K562 (cell line): Measurements from ENCODE around the gene EPHA10. TPM values are rescaled to one million over a fixed set of nuclear protein-coding genes. Genes with fewer than 3 reads are reported as not detected.

Experiments used
- COPS2 ChIP-seq: fragments of 450-650 bp; conservative IDR thresholded peaks from 2 replicates; pipeline ENCODE4 v1.6.1; 2016; ENCODE audit warnings: mild to moderate bottlenecking, moderate library complexity
- CTBP1 ChIP-seq: fragments of 450-650 bp; IDR thresholded peaks from 2 replicates; pipeline ENCODE4 v1.6.1; 2016; ENCODE audit warnings: borderline replicate concordance
- EGR1 ChIP-seq: fragments of 450-650 bp; conservative IDR thresholded peaks from 2 replicates; pipeline ENCODE4 v1.6.1; 2017; ENCODE audit warnings: mild to moderate bottlenecking
- ELF4 ChIP-seq: fragments of 450-650 bp; formaldehyde crosslinking; IDR thresholded peaks from 2 replicates; pipeline ENCODE4 v1.4.0; 2022; ENCODE audit warnings: missing genetic modification characterization
- GATA2 ChIP-seq: sonication (generic); formaldehyde crosslinking; IDR thresholded peaks from 2 replicates; pipeline ENCODE4 v1.4.0; 2020; ENCODE audit warnings: mild to moderate bottlenecking, missing genetic modification reagents
- MECOM ChIP-seq: fragments of 250-450 bp; sonication (Bioruptor Pico); IDR thresholded peaks from 2 replicates; pipeline ENCODE4 v1.8.0; 2022; ENCODE audit warnings: inconsistent platforms
- NR1H2 ChIP-seq: sonication (generic); formaldehyde crosslinking; IDR thresholded peaks from 2 replicates; pipeline ENCODE4 v1.4.0; 2020; ENCODE audit warnings: mild to moderate bottlenecking, missing genetic modification reagents
- NRF1 ChIP-seq, 2 experiments: fragments of 450-650 bp; IDR thresholded peaks in 1 of 2; conservative IDR thresholded peaks in 1 of 2; 2 replicates each; pipeline ENCODE4 v1.6.1; 2014; ENCODE audit warnings: mild to moderate bottlenecking in 2 of 2
- SMC3 ChIP-seq: conservative IDR thresholded peaks from 2 replicates; pipeline ENCODE4 v1.6.1; 2011; ENCODE audit warnings: low read depth, low read length, improper control_type of control experiment; ENCODE audit not compliant: insufficient read depth
- STAG1 ChIP-seq: sonication (generic); formaldehyde crosslinking; IDR thresholded peaks from 2 replicates; pipeline ENCODE4 v1.5.0; 2020; ENCODE audit warnings: missing genetic modification reagents, borderline replicate concordance
- YBX1 ChIP-seq: fragments of 450-650 bp; IDR thresholded peaks from 2 replicates; pipeline ENCODE4 v1.7.1; 2016; ENCODE audit warnings: mild to moderate bottlenecking
- YY1 ChIP-seq, 3 experiments: IDR thresholded peaks; 2 replicates each; pipeline ENCODE4 v1.6.1; 2011; ENCODE audit warnings: low read length in 2 of 3, mild to moderate bottlenecking in 2 of 3, moderate library complexity in 2 of 3, borderline replicate concordance in 1 of 3, control low read depth in 1 of 3, low read depth in 1 of 3; ENCODE audit not compliant: insufficient read depth in 3 of 3, insufficient replicate concordance in 2 of 3, control insufficient read depth in 1 of 3, insufficient read length in 1 of 3; ENCODE audit errors: extremely low read depth in 1 of 3
- ZNF197 ChIP-seq: fragments of 200-800 bp; sonication (Bioruptor generic); IDR thresholded peaks from 2 replicates; pipeline ENCODE4 v1.6.1; 2016; ENCODE audit warnings: low read depth, missing genetic modification characterization, missing compliant biosample characterization
- ZNF24 ChIP-seq: fragments of 450-650 bp; IDR thresholded peaks from 2 replicates; pipeline ENCODE4 v1.6.1; 2016
- polyA plus RNA-seq, 8 experiments: library from polyadenylated mRNA; depleted of rRNA in 4 of 8; stranded (reverse) in 5 of 8; unstranded in 3 of 8; fragments of >200 nt; fragmentation: Nextera tagmentation in 2 of 8; fragmentation: Illumina TruSeq in 1 of 8; extraction: Ambion mirVana in 2 of 8; extraction: Trizol in 1 of 8; gene quantifications; 2 replicates each; pipeline versions ENCODE4 v1.2.1 to v1.2.3, GENCODE V29; 2011 to 2014; ENCODE audit warnings: inconsistent platforms in 1 of 8, missing spikeins in 1 of 8
- total RNA-seq, 7 experiments: library from RNA; depleted of rRNA in 6 of 7; stranded (reverse); fragments of >200 nt in 6 of 7; fragmentation: Illumina TruSeq in 2 of 7; extraction: Trizol in 2 of 7; gene quantifications; 2 replicates each; pipeline versions ENCODE4 v1.2.1 to v1.2.3, GENCODE V29; 2011 to 2021; ENCODE audit warnings: low replicate concordance in 1 of 7
- TF ChIP-seq, protein P1 (sequence below), 2 experiments: IDR thresholded peaks; 2 replicates each; pipeline ENCODE4 v1.6.1; 2011; ENCODE audit warnings: borderline replicate concordance in 1 of 2, control low read depth in 1 of 2, low read depth in 1 of 2, low read length in 1 of 2, mild to moderate bottlenecking in 1 of 2, mixed read lengths in 1 of 2, moderate library complexity in 1 of 2; ENCODE audit not compliant: insufficient read depth in 1 of 2, insufficient read length in 1 of 2, poor library complexity in 1 of 2, severe bottlenecking in 1 of 2; ENCODE audit errors: extremely low read depth in 1 of 2
- TF ChIP-seq, protein P2 (sequence below): sonication (generic); IDR thresholded peaks from 2 replicates; pipeline ENCODE4 v1.6.1; 2016
- TF ChIP-seq, protein P3 (sequence below): fragments of 450-650 bp; formaldehyde crosslinking; conservative IDR thresholded peaks from 2 replicates; pipeline ENCODE4 v1.4.0; 2022; ENCODE audit warnings: mild to moderate bottlenecking, missing genetic modification characterization
- TF ChIP-seq, protein P4 (sequence below), 3 experiments: fragments of 200-800 bp in 1 of 3; fragments of 250-450 bp in 1 of 3; fragments of 450-650 bp in 1 of 3; sonication (Bioruptor Pico) in 1 of 3; sonication (Bioruptor generic) in 1 of 3; formaldehyde crosslinking in 1 of 3; IDR thresholded peaks; 2 replicates each; pipeline versions ENCODE4 v1.6.1 to v1.8.0; 2016 to 2022; ENCODE audit warnings: mild to moderate bottlenecking in 2 of 3, missing genetic modification characterization in 2 of 3, missing compliant biosample characterization in 1 of 3, moderate library complexity in 1 of 3
- TF ChIP-seq, protein P5 (sequence below): fragments of 450-650 bp; conservative IDR thresholded peaks from 2 replicates; pipeline ENCODE4 v1.6.1; 2016; ENCODE audit warnings: missing genetic modification characterization, low read depth, mild to moderate bottlenecking, missing compliant biosample characterization, moderate library complexity

Gene EPHA10
- total and polyA plus RNA-seq, 9 of the 15 experiments (the other 6 are each of a cell fraction or from before 2014, with no cell fraction given) = 0.03 TPM; not detected in 8

DNA sequence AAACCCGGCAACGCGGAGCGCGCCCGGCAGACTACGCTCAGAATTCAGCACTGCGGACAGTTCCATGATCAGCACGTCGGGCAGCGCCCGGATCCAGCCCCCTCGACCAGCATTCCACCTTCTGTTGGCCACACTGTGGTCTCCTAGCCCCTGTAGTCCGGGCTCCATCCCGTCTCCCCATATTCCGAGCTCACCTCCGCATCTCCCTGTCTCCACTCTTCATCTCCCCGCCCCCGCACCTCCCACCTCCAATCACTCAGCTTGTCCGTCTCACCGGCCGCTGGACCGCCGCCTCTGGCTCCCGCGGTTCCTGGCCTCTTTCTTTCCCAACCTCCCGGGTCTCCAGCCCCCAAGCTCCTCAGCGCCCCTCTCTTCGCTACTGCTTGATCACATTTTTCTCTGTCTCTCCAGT lies 500 bp downstream of the EPHA10 start (continued):
- TF ChIP-seq, protein P1, sequence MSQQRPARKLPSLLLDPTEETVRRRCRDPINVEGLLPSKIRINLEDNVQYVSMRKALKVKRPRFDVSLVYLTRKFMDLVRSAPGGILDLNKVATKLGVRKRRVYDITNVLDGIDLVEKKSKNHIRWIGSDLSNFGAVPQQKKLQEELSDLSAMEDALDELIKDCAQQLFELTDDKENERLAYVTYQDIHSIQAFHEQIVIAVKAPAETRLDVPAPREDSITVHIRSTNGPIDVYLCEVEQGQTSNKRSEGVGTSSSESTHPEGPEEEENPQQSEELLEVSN (IDR thresholded peaks at IDR 0.05; ENCODE audit: borderline replicate concordance in 1 of 2, extremely low read depth in 1 of 2, insufficient read depth in 1 of 2, insufficient read length in 1 of 2, low read depth in 1 of 2, low read length in 1 of 2, poor library complexity in 1 of 2, severe bottlenecking in 1 of 2) = peak in 1 of 2 experiments; percentile 20
- TF ChIP-seq NR1H2 (CRISPR knock-in tag) = peak; percentile 99
- TF ChIP-seq, protein P2, sequence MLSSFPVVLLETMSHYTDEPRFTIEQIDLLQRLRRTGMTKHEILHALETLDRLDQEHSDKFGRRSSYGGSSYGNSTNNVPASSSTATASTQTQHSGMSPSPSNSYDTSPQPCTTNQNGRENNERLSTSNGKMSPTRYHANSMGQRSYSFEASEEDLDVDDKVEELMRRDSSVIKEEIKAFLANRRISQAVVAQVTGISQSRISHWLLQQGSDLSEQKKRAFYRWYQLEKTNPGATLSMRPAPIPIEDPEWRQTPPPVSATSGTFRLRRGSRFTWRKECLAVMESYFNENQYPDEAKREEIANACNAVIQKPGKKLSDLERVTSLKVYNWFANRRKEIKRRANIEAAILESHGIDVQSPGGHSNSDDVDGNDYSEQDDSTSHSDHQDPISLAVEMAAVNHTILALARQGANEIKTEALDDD = no peak
- 0 out of 2 replicates have a peak, but pooled peaks have one; percentile 14 for TF ChIP-seq ELF4
- TF ChIP-seq, protein P3, sequence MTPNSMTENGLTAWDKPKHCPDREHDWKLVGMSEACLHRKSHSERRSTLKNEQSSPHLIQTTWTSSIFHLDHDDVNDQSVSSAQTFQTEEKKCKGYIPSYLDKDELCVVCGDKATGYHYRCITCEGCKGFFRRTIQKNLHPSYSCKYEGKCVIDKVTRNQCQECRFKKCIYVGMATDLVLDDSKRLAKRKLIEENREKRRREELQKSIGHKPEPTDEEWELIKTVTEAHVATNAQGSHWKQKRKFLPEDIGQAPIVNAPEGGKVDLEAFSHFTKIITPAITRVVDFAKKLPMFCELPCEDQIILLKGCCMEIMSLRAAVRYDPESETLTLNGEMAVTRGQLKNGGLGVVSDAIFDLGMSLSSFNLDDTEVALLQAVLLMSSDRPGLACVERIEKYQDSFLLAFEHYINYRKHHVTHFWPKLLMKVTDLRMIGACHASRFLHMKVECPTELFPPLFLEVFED (CRISPR knock-in tag) = peak; percentile 69; the same call in 1 of the 2 replicates
- TF ChIP-seq SMC3 = 0 out of 2 replicates have a peak, but pooled peaks have one; percentile 1
- TF ChIP-seq ZNF24 = 0 out of 2 replicates have a peak, but pooled peaks have one; percentile 44
- TF ChIP-seq NRF1 (conservative IDR thresholded peaks at IDR 0.05 in 1 of 2, IDR thresholded peaks at IDR 0.05 in 1 of 2) = no peak
- TF ChIP-seq ZNF197 (CRISPR knock-in tag) = peak; percentile 93
- TF ChIP-seq GATA2 (CRISPR knock-in tag) = peak; percentile 84
- peak in 1 of 3 experiments; percentile 27 for TF ChIP-seq YY1 (IDR thresholded peaks at IDR 0.05; ENCODE audit: borderline replicate concordance in 1 of 3, control insufficient read depth in 1 of 3, extremely low read depth in 1 of 3, insufficient read depth in 3 of 3, insufficient read length in 1 of 3, insufficient replicate concordance in 2 of 3, low read depth in 1 of 3, low read length in 2 of 3)
- TF ChIP-seq COPS2 = no peak
- peak; percentile 72; the same call in 1 of the 2 replicates for TF ChIP-seq MECOM
- TF ChIP-seq EGR1 = peak; percentile 81
- TF ChIP-seq, protein P4, sequence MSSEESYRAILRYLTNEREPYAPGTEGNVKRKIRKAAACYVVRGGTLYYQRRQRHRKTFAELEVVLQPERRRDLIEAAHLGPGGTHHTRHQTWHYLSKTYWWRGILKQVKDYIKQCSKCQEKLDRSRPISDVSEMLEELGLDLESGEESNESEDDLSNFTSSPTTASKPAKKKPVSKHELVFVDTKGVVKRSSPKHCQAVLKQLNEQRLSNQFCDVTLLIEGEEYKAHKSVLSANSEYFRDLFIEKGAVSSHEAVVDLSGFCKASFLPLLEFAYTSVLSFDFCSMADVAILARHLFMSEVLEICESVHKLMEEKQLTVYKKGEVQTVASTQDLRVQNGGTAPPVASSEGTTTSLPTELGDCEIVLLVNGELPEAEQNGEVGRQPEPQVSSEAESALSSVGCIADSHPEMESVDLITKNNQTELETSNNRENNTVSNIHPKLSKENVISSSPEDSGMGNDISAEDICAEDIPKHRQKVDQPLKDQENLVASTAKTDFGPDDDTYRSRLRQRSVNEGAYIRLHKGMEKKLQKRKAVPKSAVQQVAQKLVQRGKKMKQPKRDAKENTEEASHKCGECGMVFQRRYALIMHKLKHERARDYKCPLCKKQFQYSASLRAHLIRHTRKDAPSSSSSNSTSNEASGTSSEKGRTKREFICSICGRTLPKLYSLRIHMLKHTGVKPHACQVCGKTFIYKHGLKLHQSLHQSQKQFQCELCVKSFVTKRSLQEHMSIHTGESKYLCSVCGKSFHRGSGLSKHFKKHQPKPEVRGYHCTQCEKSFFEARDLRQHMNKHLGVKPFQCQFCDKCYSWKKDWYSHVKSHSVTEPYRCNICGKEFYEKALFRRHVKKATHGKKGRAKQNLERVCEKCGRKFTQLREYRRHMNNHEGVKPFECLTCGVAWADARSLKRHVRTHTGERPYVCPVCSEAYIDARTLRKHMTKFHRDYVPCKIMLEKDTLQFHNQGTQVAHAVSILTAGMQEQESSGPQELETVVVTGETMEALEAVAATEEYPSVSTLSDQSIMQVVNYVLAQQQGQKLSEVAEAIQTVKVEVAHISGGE (CRISPR knock-in tag; IDR thresholded peaks at IDR 0.05) = peak in 1 of 3 experiments; percentile 67; a peak in 2 of 6 replicates
- no peak for TF ChIP-seq CTBP1
- TF ChIP-seq, protein P5, sequence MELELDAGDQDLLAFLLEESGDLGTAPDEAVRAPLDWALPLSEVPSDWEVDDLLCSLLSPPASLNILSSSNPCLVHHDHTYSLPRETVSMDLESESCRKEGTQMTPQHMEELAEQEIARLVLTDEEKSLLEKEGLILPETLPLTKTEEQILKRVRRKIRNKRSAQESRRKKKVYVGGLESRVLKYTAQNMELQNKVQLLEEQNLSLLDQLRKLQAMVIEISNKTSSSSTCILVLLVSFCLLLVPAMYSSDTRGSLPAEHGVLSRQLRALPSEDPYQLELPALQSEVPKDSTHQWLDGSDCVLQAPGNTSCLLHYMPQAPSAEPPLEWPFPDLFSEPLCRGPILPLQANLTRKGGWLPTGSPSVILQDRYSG (tag) = peak; percentile 78
- no peak for TF ChIP-seq YBX1
- TF ChIP-seq STAG1 (CRISPR knock-in tag) = peak; percentile 99
